ENCODE measurements around the gene YAP1.

DNA sequence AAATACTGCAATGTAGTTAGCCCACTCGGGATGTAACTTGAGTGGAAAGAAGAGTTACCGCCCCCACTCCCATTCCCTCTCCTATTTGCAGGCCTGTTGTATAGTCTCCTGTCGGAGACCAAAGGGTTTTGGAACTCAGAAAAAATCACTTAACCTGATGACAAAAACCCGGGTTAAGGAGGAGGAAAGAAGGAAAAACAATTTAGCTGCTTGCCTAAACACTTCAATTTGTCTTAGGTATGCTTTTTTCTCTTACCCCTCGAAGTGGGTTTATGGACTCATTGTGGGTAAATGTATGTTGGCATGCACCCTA lies 2.2 kb downstream of the YAP1 start:
- TF ChIP-seq EZH2 (IDR thresholded peaks at IDR 0.05; ENCODE audit: borderline replicate concordance, insufficient read depth, low read length, poor library complexity, severe bottlenecking) = no peak
- TF ChIP-seq, protein P1, sequence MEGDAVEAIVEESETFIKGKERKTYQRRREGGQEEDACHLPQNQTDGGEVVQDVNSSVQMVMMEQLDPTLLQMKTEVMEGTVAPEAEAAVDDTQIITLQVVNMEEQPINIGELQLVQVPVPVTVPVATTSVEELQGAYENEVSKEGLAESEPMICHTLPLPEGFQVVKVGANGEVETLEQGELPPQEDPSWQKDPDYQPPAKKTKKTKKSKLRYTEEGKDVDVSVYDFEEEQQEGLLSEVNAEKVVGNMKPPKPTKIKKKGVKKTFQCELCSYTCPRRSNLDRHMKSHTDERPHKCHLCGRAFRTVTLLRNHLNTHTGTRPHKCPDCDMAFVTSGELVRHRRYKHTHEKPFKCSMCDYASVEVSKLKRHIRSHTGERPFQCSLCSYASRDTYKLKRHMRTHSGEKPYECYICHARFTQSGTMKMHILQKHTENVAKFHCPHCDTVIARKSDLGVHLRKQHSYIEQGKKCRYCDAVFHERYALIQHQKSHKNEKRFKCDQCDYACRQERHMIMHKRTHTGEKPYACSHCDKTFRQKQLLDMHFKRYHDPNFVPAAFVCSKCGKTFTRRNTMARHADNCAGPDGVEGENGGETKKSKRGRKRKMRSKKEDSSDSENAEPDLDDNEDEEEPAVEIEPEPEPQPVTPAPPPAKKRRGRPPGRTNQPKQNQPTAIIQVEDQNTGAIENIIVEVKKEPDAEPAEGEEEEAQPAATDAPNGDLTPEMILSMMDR (IDR thresholded peaks at IDR 0.05; ENCODE audit: poor library complexity, severe bottlenecking) = no peak
- no peak for TF ChIP-seq EP300 (conservative IDR thresholded peaks at IDR 0.05; ENCODE audit: poor library complexity, severe bottlenecking)
